Umbilical cord (tissue), 2 donors: ENCODE results near the gene BTN1A1. TPM values are rescaled to one million over a fixed set of nuclear protein-coding genes. Genes with fewer than 3 reads are reported as not detected.
"Not testable (repeated sequence)": the region's sequence is repeated elsewhere in the genome, so short reads cannot be mapped to it uniquely, and the experiment has no call there.

ENCODE experiments used
- DNase-seq: peaks from one replicate; pipeline ENCODE4 v3.0.0-alpha.2; 2015; ENCODE audit warnings: low spot score
- total RNA-seq: library from RNA; depleted of rRNA; stranded (reverse); fragments of >200 nt; gene quantifications from one replicate; pipeline ENCODE4 v1.2.3, GENCODE V29; 2014; ENCODE audit warnings: low replicate concordance; ENCODE audit not compliant: insufficient read depth

Gene BTN1A1
- total RNA-seq, 1 donor from 2014 or later = 0.72 TPM

DNA sequence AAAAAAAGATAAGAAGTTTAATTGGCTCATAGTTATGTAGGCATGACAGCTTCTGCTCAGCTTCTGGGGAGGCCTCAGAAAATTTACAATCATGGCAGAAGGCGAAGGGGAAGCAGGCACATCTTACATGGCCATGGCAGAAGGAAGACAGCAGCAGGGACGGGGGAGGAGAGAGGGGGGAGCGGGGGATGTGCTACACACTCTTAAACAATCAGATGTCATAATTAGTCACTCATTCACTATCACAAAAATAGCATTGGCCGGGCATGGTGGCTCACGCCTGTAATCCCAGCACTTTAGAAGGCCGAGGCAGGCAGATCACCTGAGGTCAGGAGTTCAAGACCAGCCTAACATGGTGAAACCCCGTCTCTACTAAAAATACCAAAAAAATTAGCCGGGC lies 10.9 kb downstream of the BTN1A1 start:
- DNase-seq = not testable (repeated sequence)

DNA sequence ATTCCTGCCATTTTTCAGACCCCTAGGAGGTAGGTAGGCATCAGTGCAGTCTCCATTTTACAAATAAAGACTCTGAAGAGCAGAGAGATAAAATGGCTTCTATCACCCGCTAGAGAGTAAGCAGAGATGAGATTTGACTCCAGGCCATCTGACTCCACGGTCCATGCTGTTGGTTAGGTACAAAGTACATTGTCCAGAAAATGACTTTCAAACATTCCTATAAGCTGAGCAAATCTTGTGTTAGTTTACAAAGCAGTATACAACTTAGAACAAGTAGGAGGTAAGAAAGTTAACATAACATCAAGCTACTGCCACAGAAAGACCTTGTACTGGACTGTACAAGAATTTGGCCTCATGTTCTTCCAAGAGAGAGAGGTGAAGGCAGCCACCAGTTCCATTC lies 14.9 kb downstream of the BTN1A1 start:
- DNase-seq = no peak

DNA sequence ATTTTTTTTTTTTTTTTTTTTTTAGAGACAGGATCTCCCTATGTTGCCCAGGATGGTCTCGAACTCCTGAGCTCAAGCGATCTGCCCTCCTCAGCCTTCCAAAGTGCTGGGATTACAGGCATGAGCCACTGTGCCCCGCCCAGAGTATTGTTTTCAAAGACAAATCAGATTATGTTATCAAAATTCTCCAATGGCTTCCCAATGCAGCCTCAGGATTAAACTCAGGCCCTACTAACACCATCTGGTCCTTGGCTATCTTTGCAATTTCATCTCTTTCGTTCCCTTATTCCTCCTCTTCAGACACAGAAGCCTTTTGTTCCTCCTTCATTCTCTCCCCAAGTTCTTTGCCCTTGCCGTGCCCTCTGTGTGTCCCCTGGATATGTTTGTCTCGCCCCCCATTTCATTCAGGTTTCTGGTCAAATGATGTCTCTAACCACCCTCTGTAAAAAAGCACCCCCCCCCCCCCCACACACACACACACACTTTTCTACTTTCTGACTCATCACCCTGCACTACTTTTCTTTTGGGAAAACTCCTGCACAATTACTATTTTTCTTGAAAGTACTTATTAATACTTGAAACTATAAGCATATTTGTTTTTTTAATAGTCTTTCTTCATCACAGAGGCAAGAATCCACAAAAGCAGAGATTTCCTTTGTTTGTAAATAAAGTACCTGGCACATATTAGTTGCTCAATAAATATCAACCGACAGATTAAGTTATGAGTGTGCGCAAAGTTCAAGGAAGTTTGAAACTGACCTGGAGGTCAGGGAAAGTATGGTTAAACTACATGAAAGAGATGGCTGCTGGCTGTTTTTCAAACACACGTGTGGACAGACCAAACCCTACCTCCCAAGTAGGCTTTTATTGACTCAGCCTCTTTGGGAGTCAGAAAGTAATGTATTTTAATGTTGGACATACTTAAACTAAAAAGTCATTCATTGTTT lies 16.7 kb downstream of the BTN1A1 start:
- no peak for DNase-seq

DNA sequence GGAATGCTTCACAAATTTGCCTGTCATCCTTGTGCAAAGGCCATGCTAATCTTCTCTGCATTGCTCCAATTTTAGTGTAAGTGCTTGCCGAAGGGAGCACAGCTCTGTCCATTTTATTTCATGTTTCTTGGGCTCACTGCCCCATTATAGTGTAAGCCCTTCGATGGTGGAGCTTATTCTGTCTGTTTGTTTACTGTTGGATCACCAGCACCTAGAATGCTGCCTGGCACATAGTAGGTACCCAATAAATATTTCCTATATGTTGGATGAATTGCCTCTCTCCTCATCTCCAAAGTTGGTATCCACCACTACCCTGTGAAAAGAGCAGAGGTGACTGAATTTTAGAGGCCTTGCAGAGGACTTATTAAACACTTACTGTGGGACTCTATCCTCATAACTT lies 19.3 kb downstream of the BTN1A1 start:
- DNase-seq = no peak

DNA sequence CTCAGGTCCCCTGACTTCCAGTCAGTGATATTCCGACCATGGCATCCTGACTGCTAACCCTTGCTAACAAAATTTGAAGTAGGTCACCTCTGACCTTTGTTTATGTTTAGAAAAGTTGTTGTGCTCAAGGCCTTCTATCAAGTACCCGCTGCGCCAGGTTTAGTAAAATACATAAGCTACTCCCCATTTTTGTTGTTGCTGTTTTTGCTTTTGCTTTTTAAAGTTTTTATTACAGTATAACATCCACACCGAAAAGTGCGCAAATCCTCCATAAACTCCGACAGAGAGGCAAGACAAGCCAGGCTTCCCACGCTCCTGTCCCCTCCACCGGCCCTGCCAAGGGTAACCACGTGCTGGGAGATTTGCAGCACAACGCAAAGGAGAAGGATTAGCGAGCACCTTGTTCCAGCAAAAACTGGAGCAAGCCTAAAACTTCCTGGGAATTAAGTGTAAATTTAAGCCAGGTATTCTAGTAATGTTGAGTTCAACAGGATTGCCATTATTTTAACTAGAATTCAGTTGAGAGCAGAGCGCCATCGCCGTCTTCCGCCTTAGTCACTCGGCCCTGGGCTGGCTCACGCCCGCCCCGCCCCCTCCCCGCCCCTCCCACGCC lies 20.2 kb downstream of the BTN1A1 start:
- DNase-seq = peak; percentile 77

- DNase-seq = peak; percentile 92
Measured at GRCh38 chr6:26520850-26521599, 20.9 kb downstream of the BTN1A1 start.

DNA sequence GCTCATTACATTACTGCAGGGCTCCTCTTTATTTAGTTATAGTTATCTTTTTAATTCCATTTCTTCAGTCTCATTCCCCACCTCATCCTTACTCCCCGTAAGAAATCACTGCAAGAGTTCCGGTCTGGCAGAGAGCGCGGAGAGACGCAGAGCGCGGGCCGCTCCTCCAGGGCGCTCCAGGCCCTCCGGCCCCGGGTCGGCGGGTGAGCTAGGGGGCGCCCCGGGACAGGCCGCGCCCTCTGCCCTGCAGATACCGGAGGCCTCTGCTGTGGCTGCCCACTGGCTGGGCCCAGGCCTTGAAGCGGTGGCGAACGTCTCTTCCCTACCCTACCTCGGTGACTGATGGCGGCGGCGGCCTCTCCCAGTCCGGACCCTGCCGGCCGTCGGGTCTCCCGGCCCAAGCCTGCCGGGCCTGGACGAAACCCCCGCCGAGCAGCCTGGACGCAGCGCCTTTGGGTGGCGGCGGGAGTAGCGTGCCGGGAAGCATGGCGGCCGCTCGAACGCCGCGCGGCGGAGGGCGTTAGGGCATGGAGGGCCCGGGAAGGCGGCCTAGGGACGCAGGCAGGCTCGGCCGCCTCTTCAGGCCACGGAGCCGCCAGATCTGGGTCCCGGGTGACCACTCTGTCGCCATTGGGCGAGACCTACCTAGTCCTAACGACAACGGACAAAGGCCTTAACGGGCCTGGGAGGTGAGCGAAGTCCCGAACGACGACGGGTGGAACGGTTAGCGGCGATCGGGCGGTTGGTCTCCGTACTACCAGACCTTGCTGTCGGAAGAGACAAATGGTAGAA lies 21.7 kb downstream of the BTN1A1 start:
- peak; percentile 87 for DNase-seq

DNA sequence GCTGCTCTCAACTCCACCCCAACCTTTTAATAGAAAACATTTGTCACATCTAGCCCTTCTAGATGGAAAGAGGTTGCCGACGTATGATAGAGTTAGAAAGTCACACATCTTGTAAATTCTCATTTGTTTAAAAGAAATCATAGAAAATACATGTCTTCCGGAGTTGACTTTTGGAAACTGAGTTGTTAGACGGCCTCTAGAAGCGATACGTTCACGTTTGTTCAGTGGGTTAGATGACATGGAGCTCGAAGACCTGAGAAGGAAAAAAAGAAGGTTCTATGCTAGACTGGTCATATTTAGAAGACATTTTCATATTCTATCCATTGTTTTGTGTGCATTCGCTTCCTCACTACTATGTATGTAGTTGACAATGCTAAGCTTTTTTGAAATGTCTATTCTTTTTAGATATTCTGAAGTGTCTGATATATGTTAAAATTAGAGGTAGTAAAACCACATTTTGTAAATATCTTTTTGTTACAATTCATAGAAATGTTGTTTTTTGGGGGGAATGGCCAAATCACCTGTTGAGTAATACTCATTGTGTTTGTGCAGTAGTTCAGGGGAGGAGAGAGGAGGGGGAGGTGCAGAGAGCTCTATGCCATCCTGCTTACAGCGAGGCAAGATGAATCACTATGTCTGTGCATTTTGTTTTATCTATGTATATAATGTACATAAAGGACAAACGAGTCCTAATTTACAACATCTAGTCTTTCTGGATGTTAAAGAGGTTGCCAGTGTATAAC lies 22.6 kb downstream of the BTN1A1 start:
- peak; percentile 31 for DNase-seq

- not testable (repeated sequence) for DNase-seq
Measured at GRCh38 chr6:26524314-26524713, 24.2 kb downstream of the BTN1A1 start.

DNA sequence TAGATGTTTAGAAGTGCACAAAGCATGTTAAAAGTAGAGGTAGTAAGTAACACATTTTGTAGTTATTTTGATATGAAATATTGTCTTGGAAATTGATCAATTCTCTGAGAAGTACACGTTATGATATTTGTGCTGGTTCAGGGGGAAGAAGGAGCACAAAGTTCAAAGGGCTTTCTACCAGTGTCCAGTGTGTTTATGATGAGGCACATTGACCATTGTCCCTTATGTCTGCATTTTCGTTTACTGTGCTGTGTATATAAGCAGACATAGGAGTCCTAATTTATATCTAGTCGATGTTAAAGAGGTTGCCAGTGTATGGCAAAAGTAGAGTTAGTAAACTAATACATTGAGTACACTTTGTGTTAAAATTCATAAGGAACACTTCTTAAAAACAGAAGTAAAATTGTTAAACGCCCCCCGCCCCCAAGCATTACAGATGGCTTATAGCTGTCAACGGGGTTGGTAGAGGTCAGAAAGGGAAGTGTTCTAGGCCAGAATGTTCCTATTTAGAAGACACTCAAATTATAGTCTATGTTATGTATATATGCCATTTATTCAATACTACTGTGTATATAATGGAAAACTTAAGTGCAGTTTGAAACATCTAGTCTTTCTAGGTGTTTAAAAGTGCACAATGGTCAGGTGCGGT lies 24.7 kb downstream of the BTN1A1 start:
- no peak for DNase-seq

DNA sequence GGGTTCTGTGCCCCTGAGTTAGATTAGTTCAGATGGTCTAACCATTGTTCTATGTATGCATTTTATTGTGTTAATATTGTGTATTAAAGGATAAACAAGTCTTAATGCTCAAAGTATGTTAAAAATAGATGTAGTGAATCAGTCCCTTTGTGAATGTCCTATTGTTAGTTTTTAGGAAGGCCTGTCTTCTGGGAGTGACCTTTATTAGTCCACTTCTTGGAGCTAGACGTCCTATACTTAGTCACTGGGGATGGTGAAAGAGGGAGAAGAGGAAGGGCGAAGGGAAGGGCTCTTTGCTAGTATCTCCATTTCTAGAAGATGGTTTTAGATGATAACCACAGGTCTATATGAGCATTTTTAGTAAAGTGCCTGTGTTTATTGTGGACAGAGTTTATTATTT lies 25.7 kb downstream of the BTN1A1 start:
- no peak for DNase-seq

GRCh38 chr6:26526928-26527327 lies 26.8 kb downstream of the BTN1A1 start:
- no peak for DNase-seq

DNA sequence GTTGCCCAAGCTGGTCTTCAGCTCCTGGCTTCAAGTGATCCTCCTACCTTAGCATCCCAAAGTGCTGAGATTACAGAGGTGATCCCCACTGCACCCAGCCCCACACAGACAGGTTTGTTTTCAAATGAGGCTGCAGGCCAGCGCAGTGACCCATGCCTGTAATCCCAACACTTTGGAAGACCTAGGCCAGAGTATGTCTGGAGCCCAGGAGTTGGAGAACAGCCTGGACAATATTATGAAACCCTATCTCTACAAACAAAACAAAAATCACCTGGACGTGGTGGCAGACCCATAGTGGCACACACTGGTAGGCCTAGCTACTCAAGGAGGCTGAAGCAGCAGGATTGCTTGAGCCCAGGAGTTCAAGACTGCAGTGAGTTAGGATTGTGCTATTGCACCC lies 30.1 kb downstream of the BTN1A1 start:
- no peak for DNase-seq

DNA sequence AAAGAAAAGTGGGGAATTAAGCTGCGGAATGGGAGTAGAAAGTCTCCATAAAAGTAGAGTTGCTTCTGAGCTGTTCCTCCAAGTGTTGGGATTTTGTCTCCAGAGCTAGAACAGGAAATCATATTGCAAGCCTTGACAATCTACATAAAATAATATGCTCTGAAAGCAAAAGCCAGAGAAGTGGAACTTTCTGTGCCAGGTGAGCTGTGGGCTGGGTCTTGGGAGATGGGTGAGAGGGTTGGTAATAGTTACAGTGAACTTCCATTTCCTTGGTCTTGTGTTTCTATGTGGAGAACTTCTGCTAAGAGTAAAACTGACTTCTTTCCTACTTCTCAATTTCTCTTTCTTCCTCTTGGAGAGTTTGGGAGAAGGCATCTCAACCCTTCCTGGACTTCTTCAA lies 31.8 kb downstream of the BTN1A1 start:
- DNase-seq = no peak

DNA sequence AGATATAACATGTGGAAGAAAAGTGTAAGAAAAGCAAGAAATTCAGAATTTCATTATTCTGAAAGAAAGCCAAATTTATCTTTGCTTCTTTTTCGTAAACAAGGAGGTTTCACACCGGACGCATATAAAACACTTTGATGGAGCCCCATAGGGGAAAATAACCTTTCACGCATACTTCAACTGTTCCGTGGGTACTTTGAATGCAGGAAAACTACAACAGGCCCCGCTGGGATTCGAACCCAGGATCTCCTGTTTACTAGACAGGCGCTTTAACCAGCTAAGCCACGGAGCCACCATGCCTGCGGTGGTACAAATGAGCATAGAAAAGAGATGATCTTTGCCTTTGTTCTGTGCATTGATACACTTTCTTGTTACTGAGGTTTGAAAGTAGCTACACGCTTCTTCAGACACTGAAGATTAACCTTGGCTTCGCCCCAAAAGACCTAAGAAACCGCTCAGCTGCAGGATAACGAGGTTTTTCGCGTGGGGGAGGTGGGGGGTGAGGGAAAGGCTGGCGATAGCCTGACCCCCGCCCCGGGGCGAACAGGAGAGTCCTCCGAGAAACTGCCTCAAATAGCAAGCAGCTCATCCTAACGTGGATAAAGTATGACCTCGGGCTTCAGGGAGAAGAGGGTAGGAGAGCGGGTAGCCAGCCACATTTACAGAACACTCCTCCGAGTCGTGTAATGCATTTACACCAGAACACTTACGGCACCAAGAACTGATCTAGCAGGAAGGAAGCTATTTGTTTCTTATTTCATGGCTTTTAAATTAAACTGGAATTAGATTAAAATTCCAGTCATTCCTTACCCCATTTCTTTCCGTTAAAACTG lies 32.8 kb downstream of the BTN1A1 start:
- DNase-seq = peak; percentile 97

GRCh38 chr6:26533532-26533931 lies 33.4 kb downstream of the BTN1A1 start:
- DNase-seq = no peak

GRCh38 chr6:26534681-26535465 lies 34.8 kb downstream of the BTN1A1 start:
- no peak for DNase-seq

GRCh38 chr6:26536571-26537159 lies 36.6 kb downstream of the BTN1A1 start:
- DNase-seq = peak; percentile 86
